ENCODE results near the gene IL1A.

IL1A gene

DNA sequence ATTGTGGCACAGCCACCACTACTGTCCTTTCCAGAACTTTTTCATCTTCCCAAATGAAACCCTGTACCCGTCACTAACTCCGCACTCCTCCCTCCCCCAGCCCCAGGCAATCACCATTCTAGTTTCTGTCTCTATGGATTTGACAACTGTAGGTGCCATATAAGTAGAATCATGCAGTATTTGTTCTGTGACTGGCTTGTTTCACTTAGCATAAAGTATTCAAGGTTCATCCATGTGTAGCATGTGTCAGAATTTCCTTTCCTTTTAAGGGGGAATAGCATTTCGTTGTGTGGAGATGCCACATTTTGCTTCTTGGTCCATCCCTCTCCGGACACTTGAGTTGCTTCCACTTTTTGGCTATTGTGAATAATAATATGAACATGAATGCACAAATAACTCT lies 19.0 kb downstream of the IL1A start:
- ChIA-PET POLR2A (interaction anchor here (1.2 kb wide), 1 partner anchor 64 kb away, joined by 3 read pairs; no protein-coding TSS in a partner anchor), CTCF (no interaction called here)
- peak overlapping the region in 1 of 2 experiments; percentile 68 for H3K27ac ChIP-seq (ENCODE audit: insufficient read depth in 1 of 2, low read depth in 1 of 2, low read length in 2 of 2, poor library complexity in 1 of 2, severe bottlenecking in 2 of 2)
- H3K27me3 ChIP-seq (replicated peaks in 2 of 5; ENCODE audit: control insufficient read depth in 4 of 5, insufficient read depth in 5 of 5, low read length in 4 of 5) = no peaks in the 10 kb centered on the region
- peaks cover 6 to 36% (median 26%) of the 10 kb centered on the region in 4 experiments for H3K4me1 ChIP-seq (ENCODE audit: control extremely low read depth in 1 of 4, control insufficient read depth in 4 of 4, insufficient read depth in 4 of 4, low read length in 3 of 4)
- WGBS (ENCODE audit: insufficient coverage) = no CpG with 5 or more reads among the region's 4 CpGs
- DNase-seq = no peak
- H3K9me3 ChIP-seq (ENCODE audit: control extremely low read depth in 1 of 5, control insufficient read depth in 4 of 5, insufficient read depth in 2 of 5, low read depth in 1 of 5, low read length in 4 of 5) = peaks cover 0 to 4% (median 3%) of the 10 kb centered on the region in 5 experiments
- peak overlapping the region in 6 of 7 experiments; percentile 81 to 96 (median 88) for H3K4me3 ChIP-seq (ENCODE audit: control insufficient read depth in 1 of 7, extremely low read depth in 1 of 7, insufficient read depth in 4 of 7, low read depth in 2 of 7, low read length in 6 of 7)
- H3K36me3 ChIP-seq (ENCODE audit: control insufficient read depth in 4 of 4, insufficient read depth in 4 of 4, low read length in 3 of 4) = peaks cover 0 to 9% (median 1%) of the 10 kb centered on the region in 4 experiments

DNA sequence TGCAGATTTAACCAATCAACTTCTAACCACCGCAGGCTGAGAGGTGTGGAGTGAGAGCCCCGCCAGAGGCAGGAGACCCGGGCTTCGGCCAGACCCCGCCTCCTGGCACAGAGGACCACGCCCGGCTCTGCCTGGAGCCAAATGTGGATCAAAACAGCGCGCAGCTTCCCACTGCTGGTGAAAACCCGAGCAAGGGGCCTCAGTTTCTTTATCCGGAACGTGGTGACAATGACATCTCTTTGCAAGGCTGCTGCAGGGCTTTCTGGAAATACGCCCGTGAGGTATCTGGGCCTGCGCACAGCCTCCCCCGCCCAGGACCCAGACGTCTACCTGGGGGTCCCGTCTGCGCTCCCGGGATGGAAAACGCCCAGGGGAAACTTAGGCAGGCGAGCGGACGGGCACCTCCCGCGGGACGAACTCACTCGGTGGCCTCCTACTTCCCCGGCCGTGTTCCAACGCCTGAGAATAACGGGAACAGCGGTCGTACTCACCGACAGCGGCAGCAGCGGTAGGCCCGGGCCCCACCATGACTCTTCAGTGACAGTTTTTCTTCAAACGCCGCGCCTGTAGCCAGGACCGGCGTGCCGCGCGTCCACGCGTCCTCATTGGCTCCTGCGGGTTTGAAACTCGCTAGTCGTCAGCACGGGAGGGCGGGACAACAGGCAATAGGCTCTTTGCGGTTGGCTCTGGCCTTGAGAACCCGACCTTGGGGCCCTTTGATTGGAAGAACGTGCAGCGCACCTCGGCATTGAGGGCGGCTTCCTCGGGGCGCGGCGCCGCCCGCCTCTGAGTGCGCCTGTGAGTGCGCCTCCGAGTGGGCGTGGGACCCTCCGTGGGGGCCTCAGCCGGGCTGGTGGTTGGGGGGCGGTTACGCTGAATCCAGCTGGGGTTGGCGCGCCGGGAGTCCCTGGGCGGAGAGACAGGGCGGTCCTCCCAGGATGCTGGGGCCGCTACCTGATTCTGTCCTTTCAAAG lies 19.9 kb downstream of the IL1A start, which contains the start of gene CKAP2L:
TSS of gene CKAP2L (minus strand) at position 539 of the 974 bp plus-strand sequence. CDS start at position 528, 11 bp downstream.
- H3K27me3 ChIP-seq (replicated peaks in 2 of 5; ENCODE audit: control insufficient read depth in 4 of 5, insufficient read depth in 5 of 5, low read length in 4 of 5) = no peaks in the 10 kb centered on the region

DNA sequence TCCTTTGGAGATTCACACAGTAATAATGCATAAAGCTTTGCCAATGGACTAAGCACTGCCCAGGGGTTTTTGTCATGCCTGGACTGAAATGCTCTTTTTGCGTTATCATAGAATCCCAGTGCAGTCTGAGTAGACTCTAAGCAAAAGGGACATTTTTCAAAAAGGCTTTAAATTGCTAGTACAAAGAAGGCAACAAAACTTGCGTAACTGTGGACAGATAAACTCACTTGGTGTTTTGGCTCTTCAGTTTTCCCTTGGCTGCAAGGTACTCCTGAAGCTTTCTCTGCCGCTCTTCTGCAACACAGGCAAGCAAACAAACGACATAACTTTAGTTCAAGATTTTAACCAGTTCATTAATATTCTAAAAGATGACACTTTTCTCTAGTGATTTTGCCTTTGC lies 22.0 kb downstream of the IL1A start:
- Histone ChIP-seq H3K27me3 (replicated peaks in 2 of 5; ENCODE audit: control insufficient read depth in 4 of 5, insufficient read depth in 5 of 5, low read length in 4 of 5) (no peaks in the 10 kb centered on the region), H3K4me1 (ENCODE audit: control extremely low read depth in 1 of 4, control insufficient read depth in 4 of 4, insufficient read depth in 4 of 4, low read length in 3 of 4) (peaks cover 6 to 31% (median 25%) of the 10 kb centered on the region in 4 experiments), H3K36me3 (ENCODE audit: control insufficient read depth in 4 of 4, insufficient read depth in 4 of 4, low read length in 3 of 4) (peaks cover 4 to 28% (median 7%) of the 10 kb centered on the region in 4 experiments), H3K27ac (ENCODE audit: insufficient read depth in 1 of 2, low read depth in 1 of 2, low read length in 2 of 2, poor library complexity in 1 of 2, severe bottlenecking in 2 of 2) (no peak overlapping the region), H3K9me3 (ENCODE audit: control extremely low read depth in 1 of 5, control insufficient read depth in 4 of 5, insufficient read depth in 2 of 5, low read depth in 1 of 5, low read length in 4 of 5) (no peaks in the 10 kb centered on the region), H3K4me3 (ENCODE audit: control insufficient read depth in 1 of 7, extremely low read depth in 1 of 7, insufficient read depth in 4 of 7, low read depth in 2 of 7, low read length in 6 of 7) (no peak overlapping the region)
- no peak for DNase-seq
- 90% methylated on average over 3 of the region's 4 CpGs for WGBS (ENCODE audit: insufficient coverage)
- ChIA-PET POLR2A (interaction anchor here (0.6 kb wide), 1 partner anchor 170 kb away, joined by 14 read pairs; no protein-coding TSS in a partner anchor), CTCF (interaction anchor here (0.7 to 5.2 kb wide), 5 partner anchors 9 to 181 kb away, joined by 3 to 32 read pairs (median 4); partner anchors contain the start of gene IL1B)

More for the DNA sequence above, 19.9 kb downstream of the IL1A start, which contains the start of gene CKAP2L:
- H3K36me3 ChIP-seq (ENCODE audit: control insufficient read depth in 4 of 4, insufficient read depth in 4 of 4, low read length in 3 of 4) = peaks cover 0 to 15% (median 2%) of the 10 kb centered on the region in 4 experiments
- H3K4me1 ChIP-seq (ENCODE audit: control extremely low read depth in 1 of 4, control insufficient read depth in 4 of 4, insufficient read depth in 4 of 4, low read length in 3 of 4) = peaks cover 6 to 36% (median 26%) of the 10 kb centered on the region in 4 experiments
- ChIA-PET POLR2A (interaction anchor here (0.6 to 1.2 kb wide), 2 partner anchors 65 to 89 kb away, joined by 3 read pairs; no protein-coding TSS in a partner anchor), CTCF (interaction anchor here (0.6 to 5.2 kb wide), 2 partner anchors 14 to 177 kb away, joined by 3 to 32 read pairs; no protein-coding TSS in a partner anchor)
- under 1% methylated on average over 71 of the region's 79 CpGs for WGBS (ENCODE audit: insufficient coverage)
- H3K27ac ChIP-seq (ENCODE audit: insufficient read depth in 1 of 2, low read depth in 1 of 2, low read length in 2 of 2, poor library complexity in 1 of 2, severe bottlenecking in 2 of 2) = peak within 1 kb of the TSS; percentile 56 to 69
- H3K9me3 ChIP-seq (ENCODE audit: control extremely low read depth in 1 of 5, control insufficient read depth in 4 of 5, insufficient read depth in 2 of 5, low read depth in 1 of 5, low read length in 4 of 5) = peaks cover 0 to 4% (median 3%) of the 10 kb centered on the region in 5 experiments
- H3K4me3 ChIP-seq (ENCODE audit: control insufficient read depth in 1 of 7, extremely low read depth in 1 of 7, insufficient read depth in 4 of 7, low read depth in 2 of 7, low read length in 6 of 7) = peak within 1 kb of the TSS; percentile 62 to 96 (median 87)
- peak; percentile 98 to 99 (median 99) for DNase-seq

DNA sequence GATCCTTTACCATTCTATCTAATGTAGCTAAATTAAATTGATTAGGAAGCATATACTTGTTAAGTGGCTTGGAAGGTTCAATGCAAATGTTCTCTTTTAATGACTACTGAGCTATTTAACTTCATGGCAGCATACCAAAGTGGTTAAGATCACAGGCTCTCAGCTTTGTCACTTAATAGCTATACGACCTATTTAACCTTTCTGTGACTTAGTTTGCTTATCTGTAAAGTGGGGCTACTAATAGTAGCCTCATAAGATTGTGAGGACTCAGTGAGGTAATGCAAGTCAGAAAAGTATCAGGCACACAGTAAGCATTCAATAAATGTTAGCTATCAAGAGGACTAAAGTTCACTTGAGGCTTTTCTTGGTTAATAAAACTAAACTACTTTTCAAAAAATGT lies 24.1 kb downstream of the IL1A start:
- CTCF ChIA-PET = interaction anchor here (0.9 to 5.2 kb wide), 7 partner anchors 7 to 182 kb away, joined by 3 to 32 read pairs (median 3); no protein-coding TSS in a partner anchor
- peaks cover 4 to 45% (median 11%) of the 10 kb centered on the region in 4 experiments for H3K36me3 ChIP-seq (ENCODE audit: control insufficient read depth in 4 of 4, insufficient read depth in 4 of 4, low read length in 3 of 4)
- no peaks in the 10 kb centered on the region for H3K9me3 ChIP-seq (ENCODE audit: control extremely low read depth in 1 of 5, control insufficient read depth in 4 of 5, insufficient read depth in 2 of 5, low read depth in 1 of 5, low read length in 4 of 5)
- no peak overlapping the region for H3K4me3 ChIP-seq (ENCODE audit: control insufficient read depth in 1 of 7, extremely low read depth in 1 of 7, insufficient read depth in 4 of 7, low read depth in 2 of 7, low read length in 6 of 7)
- no peak for DNase-seq
- WGBS (ENCODE audit: insufficient coverage) = no CpG with 5 or more reads among the region's 1 CpG
- H3K27me3 ChIP-seq (replicated peaks in 2 of 5; ENCODE audit: control insufficient read depth in 4 of 5, insufficient read depth in 5 of 5, low read length in 4 of 5) = no peaks in the 10 kb centered on the region
- H3K27ac ChIP-seq (ENCODE audit: insufficient read depth in 1 of 2, low read depth in 1 of 2, low read length in 2 of 2, poor library complexity in 1 of 2, severe bottlenecking in 2 of 2) = no peak overlapping the region
- POLR2A ChIA-PET = no interaction called here
- peaks cover 3 to 30% (median 23%) of the 10 kb centered on the region in 4 experiments for H3K4me1 ChIP-seq (ENCODE audit: control extremely low read depth in 1 of 4, control insufficient read depth in 4 of 4, insufficient read depth in 4 of 4, low read length in 3 of 4)

DNA sequence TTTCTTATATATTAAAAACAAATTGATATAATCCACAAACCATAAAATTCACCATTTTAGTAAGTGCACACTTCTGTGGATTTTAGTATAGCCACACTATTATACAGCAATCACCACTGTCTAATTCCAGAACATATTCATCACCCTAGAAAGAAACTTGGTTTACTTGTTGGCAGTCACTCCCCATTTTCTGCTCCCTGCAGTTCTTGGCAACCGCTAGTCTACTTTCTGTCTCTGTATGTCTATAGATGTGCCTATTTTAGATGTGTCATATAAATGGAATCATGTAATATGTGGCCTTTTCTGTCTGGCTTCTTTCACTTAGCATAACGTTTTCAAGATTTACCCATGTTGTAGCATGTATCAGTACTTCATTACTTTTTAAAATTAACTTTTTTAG lies 25.6 kb downstream of the IL1A start:
- Histone ChIP-seq H3K27ac (ENCODE audit: insufficient read depth in 1 of 2, low read depth in 1 of 2, low read length in 2 of 2, poor library complexity in 1 of 2, severe bottlenecking in 2 of 2) (no peak overlapping the region), H3K36me3 (ENCODE audit: control insufficient read depth in 4 of 4, insufficient read depth in 4 of 4, low read length in 3 of 4) (peaks cover 4 to 56% (median 11%) of the 10 kb centered on the region in 4 experiments), H3K4me1 (ENCODE audit: control extremely low read depth in 1 of 4, control insufficient read depth in 4 of 4, insufficient read depth in 4 of 4, low read length in 3 of 4) (peaks cover 5 to 31% (median 22%) of the 10 kb centered on the region in 4 experiments), H3K4me3 (ENCODE audit: control insufficient read depth in 1 of 7, extremely low read depth in 1 of 7, insufficient read depth in 4 of 7, low read depth in 2 of 7, low read length in 6 of 7) (no peak overlapping the region), H3K27me3 (replicated peaks in 2 of 5; ENCODE audit: control insufficient read depth in 4 of 5, insufficient read depth in 5 of 5, low read length in 4 of 5) (no peaks in the 10 kb centered on the region), H3K9me3 (ENCODE audit: control extremely low read depth in 1 of 5, control insufficient read depth in 4 of 5, insufficient read depth in 2 of 5, low read depth in 1 of 5, low read length in 4 of 5) (no peaks in the 10 kb centered on the region)
- ChIA-PET CTCF (no interaction called here), POLR2A (no interaction called here)
- no CpG with 5 or more reads among the region's 2 CpGs for whole genome bisulfite sequencing (ENCODE audit: insufficient coverage)
- DNase-seq = no peak

DNA sequence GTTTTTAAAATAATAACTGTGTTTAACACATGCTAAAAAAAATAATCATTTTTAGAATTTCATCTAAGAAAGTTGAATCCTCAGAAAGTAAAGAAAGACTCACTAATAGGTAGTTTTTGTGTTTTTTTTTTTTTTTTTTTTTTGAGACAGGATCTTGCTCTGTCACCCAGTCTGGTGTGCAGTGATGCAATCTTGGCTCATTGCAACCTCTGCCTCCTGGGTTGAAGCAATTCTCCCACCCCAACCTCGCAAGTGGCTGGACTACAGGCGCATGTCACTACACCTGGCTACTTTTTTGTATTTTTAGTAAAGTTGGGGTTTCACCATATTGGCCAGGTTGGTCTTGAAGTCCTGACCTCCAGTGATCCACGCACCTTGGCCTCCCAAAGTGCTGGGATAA lies 27.0 kb downstream of the IL1A start:
- CTCF ChIA-PET = interaction anchor here (1.3 kb wide), 1 partner anchor 9 kb away, joined by 5 read pairs; no protein-coding TSS in a partner anchor
- Histone ChIP-seq H3K27me3 (replicated peaks in 2 of 5; ENCODE audit: control insufficient read depth in 4 of 5, insufficient read depth in 5 of 5, low read length in 4 of 5) (no peaks in the 10 kb centered on the region), H3K9me3 (ENCODE audit: control extremely low read depth in 1 of 5, control insufficient read depth in 4 of 5, insufficient read depth in 2 of 5, low read depth in 1 of 5, low read length in 4 of 5) (no peaks in the 10 kb centered on the region), H3K36me3 (ENCODE audit: control insufficient read depth in 4 of 4, insufficient read depth in 4 of 4, low read length in 3 of 4) (peaks cover 4 to 63% (median 11%) of the 10 kb centered on the region in 4 experiments), H3K27ac (ENCODE audit: insufficient read depth in 1 of 2, low read depth in 1 of 2, low read length in 2 of 2, poor library complexity in 1 of 2, severe bottlenecking in 2 of 2) (no peak overlapping the region), H3K4me3 (ENCODE audit: control insufficient read depth in 1 of 7, extremely low read depth in 1 of 7, insufficient read depth in 4 of 7, low read depth in 2 of 7, low read length in 6 of 7) (no peak overlapping the region), H3K4me1 (ENCODE audit: control extremely low read depth in 1 of 4, control insufficient read depth in 4 of 4, insufficient read depth in 4 of 4, low read length in 3 of 4) (peaks cover 5 to 20% (median 12%) of the 10 kb centered on the region in 4 experiments)
- POLR2A ChIA-PET = no interaction called here
- peak in 2 of 3 donors; percentile 49 to 50 for DNase-seq
- WGBS (ENCODE audit: insufficient coverage) = 100% methylated on average over 1 of the region's 3 CpGs
